Neural cell (in vitro differentiated cells): Measurements from ENCODE around the gene VAPA. TPM values are rescaled to one million over a fixed set of nuclear protein-coding genes. Genes with fewer than 3 reads are reported as not detected.

Experiments used
- H2AFZ ChIP-seq: fragments of 200-600, 300-800 bp; sonication (generic), shearing (Covaris generic); 2 replicates; pipeline ENCODE4 v1.6.0; 2014; ENCODE audit warnings: low read depth, mild to moderate bottlenecking, antibody characterized with exemption, low read length, moderate library complexity
- H3F3A ChIP-seq: fragments of 200-600 bp; shearing (Covaris generic); 2 replicates; pipeline ENCODE4 v1.6.1; 2016; ENCODE audit warnings: mild to moderate bottlenecking, moderate library complexity, mixed read lengths, antibody characterized with exemption, low read length; ENCODE audit not compliant: insufficient read depth, poor library complexity, severe bottlenecking
- H3K27ac ChIP-seq: fragments of 200-600, 300-800 bp; sonication (generic), shearing (Covaris generic); 2 replicates; pipeline ENCODE4 v1.5.1; 2014; ENCODE audit warnings: mild to moderate bottlenecking, low read length, moderate library complexity
- H3K27me3 ChIP-seq: fragments of 300-800, 200-600 bp; sonication (generic), shearing (Covaris generic); 2 replicates; pipeline ENCODE4 v1.6.0; 2014; ENCODE audit warnings: mild to moderate bottlenecking, low read depth, low read length, moderate library complexity; ENCODE audit not compliant: insufficient read depth
- H3K36me3 ChIP-seq: fragments of 300-800, 200-600 bp; sonication (generic), shearing (Covaris generic); 2 replicates; pipeline ENCODE4 v1.5.1; 2014; ENCODE audit warnings: mild to moderate bottlenecking, antibody characterized with exemption, low read length, moderate library complexity; ENCODE audit not compliant: insufficient read depth
- H3K4me2 ChIP-seq: fragments of 300-800, 200-600 bp; sonication (generic), shearing (Covaris generic); 2 replicates; pipeline ENCODE4 v1.6.0; 2014; ENCODE audit warnings: mild to moderate bottlenecking, low read length
- H3K4me3 ChIP-seq: fragments of 300-800, 200-600 bp; sonication (generic), shearing (Covaris generic); 2 replicates; pipeline ENCODE4 v1.5.1; 2014; ENCODE audit warnings: mild to moderate bottlenecking, low read length, moderate library complexity
- H3K79me2 ChIP-seq: fragments of 200-600 bp; shearing (Covaris generic); replicated peaks from 2 replicates; pipeline ENCODE4 v1.6.0; 2014; ENCODE audit warnings: mild to moderate bottlenecking, low read length, moderate library complexity; ENCODE audit not compliant: insufficient read depth
- H3K9ac ChIP-seq: fragments of 300-800, 200-600 bp; sonication (generic), shearing (Covaris generic); 2 replicates; pipeline ENCODE4 v1.6.1; 2016; ENCODE audit warnings: mild to moderate bottlenecking, low read length, mixed read lengths
- H3K9me2 ChIP-seq: fragments of 200-600 bp; shearing (Covaris generic); 2 replicates; pipeline ENCODE4 v1.6.1; 2016; ENCODE audit warnings: mild to moderate bottlenecking, low read length, mixed read lengths; ENCODE audit not compliant: insufficient read depth
- H3K9me3 ChIP-seq: fragments of 200-600, 300-800 bp; sonication (generic), shearing (Covaris generic); 2 replicates; pipeline ENCODE4 v1.6.1; 2016; ENCODE audit warnings: mild to moderate bottlenecking, mixed run types, low read length, moderate library complexity, mixed read lengths
- H4K20me1 ChIP-seq: fragments of 200-600 bp; shearing (Covaris generic); 2 replicates; pipeline ENCODE4 v1.6.1; 2016; ENCODE audit warnings: mild to moderate bottlenecking, mixed run types; ENCODE audit not compliant: insufficient read depth
- EP300 ChIP-seq: fragments of 450-650 bp; conservative IDR thresholded peaks from 2 replicates; pipeline ENCODE4 v1.6.1; 2014; ENCODE audit warnings: antibody characterized with exemption, mild to moderate bottlenecking, moderate library complexity; ENCODE audit not compliant: poor library complexity, severe bottlenecking
- EZH2 ChIP-seq: fragments of 200-600, 300-800 bp; shearing (Covaris generic), sonication (generic); IDR thresholded peaks from 2 replicates; pipeline ENCODE4 v1.6.1; 2014; ENCODE audit warnings: antibody characterized with exemption, low read length, borderline replicate concordance, mild to moderate bottlenecking; ENCODE audit not compliant: insufficient read depth, poor library complexity, severe bottlenecking
- MXI1 ChIP-seq: fragments of 450-650 bp; conservative IDR thresholded peaks from 2 replicates; pipeline ENCODE4 v1.6.1; 2014; ENCODE audit warnings: antibody characterized with exemption, mild to moderate bottlenecking; ENCODE audit not compliant: poor library complexity, severe bottlenecking
- POLR2AphosphoS5 ChIP-seq: IDR thresholded peaks from 2 replicates; pipeline ENCODE4 v1.6.1; 2012
- RAD21 ChIP-seq: fragments of 450-650 bp; conservative IDR thresholded peaks from 2 replicates; pipeline ENCODE4 v1.6.1; 2014; ENCODE audit warnings: antibody characterized with exemption, mild to moderate bottlenecking, moderate library complexity
- SMC3 ChIP-seq: fragments of 450-650 bp; conservative IDR thresholded peaks from 2 replicates; pipeline ENCODE4 v1.6.1; 2014; ENCODE audit warnings: antibody characterized with exemption, mild to moderate bottlenecking, moderate library complexity; ENCODE audit not compliant: poor library complexity
- TAF1 ChIP-seq: IDR thresholded peaks from 2 replicates; pipeline ENCODE4 v1.6.1; 2012; ENCODE audit warnings: low read depth
- polyA plus RNA-seq: library from polyadenylated mRNA; depleted of rRNA; stranded (reverse); fragments of >200 nt; gene quantifications from 2 replicates; pipeline ENCODE4 v1.2.3, GENCODE V29; 2014
- TF ChIP-seq, protein P1 (sequence below): IDR thresholded peaks from 2 replicates; pipeline ENCODE4 v1.6.1; 2012; ENCODE audit warnings: borderline replicate concordance
- TF ChIP-seq, protein P2 (sequence below): fragments of 450-650 bp; IDR thresholded peaks from 2 replicates; pipeline ENCODE4 v1.5.1; 2014; ENCODE audit warnings: antibody characterized with exemption, mild to moderate bottlenecking, moderate library complexity; ENCODE audit not compliant: poor library complexity, severe bottlenecking

The VAPA gene
- polyA plus RNA-seq, 1 donor from 2014 or later, result 317 TPM

DNA sequence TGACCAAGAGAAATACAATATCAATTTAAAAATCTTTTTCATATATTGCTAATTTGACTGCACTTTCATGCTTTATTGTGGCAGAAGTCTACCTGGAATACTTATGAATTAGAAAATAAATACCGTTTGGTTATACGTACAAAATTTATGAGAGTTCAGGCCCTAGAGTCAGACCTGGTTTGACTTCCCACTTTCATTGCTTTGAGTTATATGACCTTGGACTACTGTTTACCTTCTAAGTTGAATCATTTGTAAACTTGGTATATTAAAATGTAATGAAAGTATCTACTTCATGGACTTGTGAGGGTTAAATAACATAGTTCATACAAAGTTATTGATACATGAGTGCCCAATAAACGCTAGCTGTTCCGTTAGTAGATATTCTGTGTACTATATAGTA is 12.0 kb downstream of the VAPA start:
- Histone ChIP-seq H3K36me3 (no peaks in the 10 kb centered on the region), H3F3A (no peaks in the 10 kb centered on the region), H3K4me3 (no peak overlapping the region), H3K9me3 (no peaks in the 10 kb centered on the region), H3K9me2 (no peaks in the 10 kb centered on the region), H2AFZ (no peak overlapping the region), H3K27ac (no peak overlapping the region), H3K4me2 (no peak overlapping the region), H3K27me3 (no peaks in the 10 kb centered on the region), H3K9ac (no peak overlapping the region), H4K20me1 (peaks cover 22% of the 10 kb centered on the region), H3K79me2 (peaks cover 100% of the 10 kb centered on the region)
- TF ChIP-seq, protein P1, sequence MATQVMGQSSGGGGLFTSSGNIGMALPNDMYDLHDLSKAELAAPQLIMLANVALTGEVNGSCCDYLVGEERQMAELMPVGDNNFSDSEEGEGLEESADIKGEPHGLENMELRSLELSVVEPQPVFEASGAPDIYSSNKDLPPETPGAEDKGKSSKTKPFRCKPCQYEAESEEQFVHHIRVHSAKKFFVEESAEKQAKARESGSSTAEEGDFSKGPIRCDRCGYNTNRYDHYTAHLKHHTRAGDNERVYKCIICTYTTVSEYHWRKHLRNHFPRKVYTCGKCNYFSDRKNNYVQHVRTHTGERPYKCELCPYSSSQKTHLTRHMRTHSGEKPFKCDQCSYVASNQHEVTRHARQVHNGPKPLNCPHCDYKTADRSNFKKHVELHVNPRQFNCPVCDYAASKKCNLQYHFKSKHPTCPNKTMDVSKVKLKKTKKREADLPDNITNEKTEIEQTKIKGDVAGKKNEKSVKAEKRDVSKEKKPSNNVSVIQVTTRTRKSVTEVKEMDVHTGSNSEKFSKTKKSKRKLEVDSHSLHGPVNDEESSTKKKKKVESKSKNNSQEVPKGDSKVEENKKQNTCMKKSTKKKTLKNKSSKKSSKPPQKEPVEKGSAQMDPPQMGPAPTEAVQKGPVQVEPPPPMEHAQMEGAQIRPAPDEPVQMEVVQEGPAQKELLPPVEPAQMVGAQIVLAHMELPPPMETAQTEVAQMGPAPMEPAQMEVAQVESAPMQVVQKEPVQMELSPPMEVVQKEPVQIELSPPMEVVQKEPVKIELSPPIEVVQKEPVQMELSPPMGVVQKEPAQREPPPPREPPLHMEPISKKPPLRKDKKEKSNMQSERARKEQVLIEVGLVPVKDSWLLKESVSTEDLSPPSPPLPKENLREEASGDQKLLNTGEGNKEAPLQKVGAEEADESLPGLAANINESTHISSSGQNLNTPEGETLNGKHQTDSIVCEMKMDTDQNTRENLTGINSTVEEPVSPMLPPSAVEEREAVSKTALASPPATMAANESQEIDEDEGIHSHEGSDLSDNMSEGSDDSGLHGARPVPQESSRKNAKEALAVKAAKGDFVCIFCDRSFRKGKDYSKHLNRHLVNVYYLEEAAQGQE, result no peak
- TF ChIP-seq MXI1 (no peak), EZH2 (no peak), TAF1 (no peak), SMC3 (no peak), RAD21 (no peak), POLR2AphosphoS5 (no peak), EP300 (no peak)
- TF ChIP-seq, protein P2, sequence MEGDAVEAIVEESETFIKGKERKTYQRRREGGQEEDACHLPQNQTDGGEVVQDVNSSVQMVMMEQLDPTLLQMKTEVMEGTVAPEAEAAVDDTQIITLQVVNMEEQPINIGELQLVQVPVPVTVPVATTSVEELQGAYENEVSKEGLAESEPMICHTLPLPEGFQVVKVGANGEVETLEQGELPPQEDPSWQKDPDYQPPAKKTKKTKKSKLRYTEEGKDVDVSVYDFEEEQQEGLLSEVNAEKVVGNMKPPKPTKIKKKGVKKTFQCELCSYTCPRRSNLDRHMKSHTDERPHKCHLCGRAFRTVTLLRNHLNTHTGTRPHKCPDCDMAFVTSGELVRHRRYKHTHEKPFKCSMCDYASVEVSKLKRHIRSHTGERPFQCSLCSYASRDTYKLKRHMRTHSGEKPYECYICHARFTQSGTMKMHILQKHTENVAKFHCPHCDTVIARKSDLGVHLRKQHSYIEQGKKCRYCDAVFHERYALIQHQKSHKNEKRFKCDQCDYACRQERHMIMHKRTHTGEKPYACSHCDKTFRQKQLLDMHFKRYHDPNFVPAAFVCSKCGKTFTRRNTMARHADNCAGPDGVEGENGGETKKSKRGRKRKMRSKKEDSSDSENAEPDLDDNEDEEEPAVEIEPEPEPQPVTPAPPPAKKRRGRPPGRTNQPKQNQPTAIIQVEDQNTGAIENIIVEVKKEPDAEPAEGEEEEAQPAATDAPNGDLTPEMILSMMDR, result no peak

DNA sequence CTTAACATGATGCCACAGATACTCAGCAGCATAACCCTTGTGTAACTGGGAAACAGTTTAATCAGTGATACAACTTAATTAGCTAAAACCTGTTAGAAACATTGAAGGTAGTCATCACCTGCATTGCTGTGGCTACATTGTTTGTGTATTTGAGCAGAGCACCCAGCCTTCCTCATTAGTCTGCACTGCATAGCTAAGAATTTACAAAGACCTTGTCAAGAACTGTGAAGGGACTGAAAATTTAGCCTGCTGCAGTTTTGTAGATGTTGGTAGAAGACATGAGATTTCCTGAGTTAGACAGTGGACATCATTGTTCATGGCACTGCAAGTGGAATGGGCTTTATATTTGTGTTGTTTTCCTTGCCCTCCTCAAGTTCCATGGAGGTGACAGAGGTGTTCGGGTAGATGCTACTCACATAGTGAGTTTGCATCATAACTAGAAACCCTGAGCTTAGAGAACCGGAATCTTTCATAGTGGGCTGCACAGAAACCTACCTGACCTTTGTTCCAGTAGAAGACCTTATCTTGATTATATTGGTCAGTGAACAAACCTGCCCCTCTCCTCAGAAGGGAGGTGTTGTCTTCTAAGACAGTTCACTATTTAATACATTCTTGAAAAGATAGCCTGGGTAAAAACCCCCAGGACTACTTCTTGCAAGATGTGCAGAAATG is 12.5 kb downstream of the VAPA start:
- no peaks in the 10 kb centered on the region for H3K9me2 ChIP-seq
- H3K27me3 ChIP-seq, result no peaks in the 10 kb centered on the region
- no peaks in the 10 kb centered on the region for H3F3A ChIP-seq
- no peak overlapping the region for H3K27ac ChIP-seq
- no peaks in the 10 kb centered on the region for H3K9me3 ChIP-seq
- H4K20me1 ChIP-seq, result peaks cover 19% of the 10 kb centered on the region
- H3K36me3 ChIP-seq, result no peaks in the 10 kb centered on the region
- peaks cover 100% of the 10 kb centered on the region for H3K79me2 ChIP-seq
- no peak overlapping the region for H3K4me3 ChIP-seq
- TF ChIP-seq, protein P2, result no peak
- TF ChIP-seq POLR2AphosphoS5, result no peak
- no peak for TF ChIP-seq TAF1
- H3K9ac ChIP-seq, result no peak overlapping the region
- H2AFZ ChIP-seq, result no peak overlapping the region
- no peak overlapping the region for H3K4me2 ChIP-seq
